CD4-positive, alpha-beta T cell (primary cell): ENCODE measurements around the gene HAPLN2. TPM values are rescaled to one million over a fixed set of nuclear protein-coding genes. Genes with fewer than 3 reads are reported as not detected.

Experiments used
- ATAC-seq: fragments of 200-7000 bp; cut with Tn5 transposase; one replicate; pipeline ENCODE4 v1.10.0; 2022; ENCODE audit warnings: mild to moderate bottlenecking; ENCODE audit not compliant: poor library complexity
- CTCF ChIA-PET: fragments of 350-600 bp; sonication (Branson Sonifier 250); formaldehyde crosslinking; loops from one replicate; lab custom pipeline; 2021; ENCODE audit warnings: antibody characterized with exemption, inconsistent platforms; lab: Charles Lee
- POLR2A ChIA-PET: fragments of 350-600 bp; sonication (Branson Sonifier 250); formaldehyde crosslinking; loops from one replicate; lab custom pipeline; 2021; ENCODE audit warnings: antibody characterized with exemption, inconsistent platforms; lab: Charles Lee
- DNase-seq, 14 experiments: peaks; one replicate each; pipeline ENCODE4 v3.0.0-alpha.2; 2013 to 2020; ENCODE audit warnings: mixed read lengths in 2 of 14
- H3K27ac ChIP-seq, 2 donors: one replicate each; pipeline versions ENCODE4 v1.5.1 to v1.7.0; 2013; ENCODE audit warnings: low read length in 2 of 2, low read depth in 1 of 2, mild to moderate bottlenecking in 1 of 2
- H3K27me3 ChIP-seq, 2 experiments: 1 replicate in 1 of 2; 2 replicates in 1 of 2; pipeline versions ENCODE4 v1.6.1 to v1.7.0; 2013; ENCODE audit warnings: low read length in 2 of 2, control low read depth in 1 of 2, mild to moderate bottlenecking in 1 of 2, moderate library complexity in 1 of 2; ENCODE audit not compliant: insufficient read depth in 2 of 2, control insufficient read depth in 1 of 2
- H3K36me3 ChIP-seq: one replicate; pipeline ENCODE4 v1.6.1; 2013; ENCODE audit warnings: low read length, control low read depth; ENCODE audit not compliant: insufficient read depth
- H3K4me1 ChIP-seq: one replicate; pipeline ENCODE4 v1.6.1; 2013; ENCODE audit warnings: low read length, control low read depth; ENCODE audit not compliant: insufficient read depth
- H3K4me3 ChIP-seq: one replicate; pipeline ENCODE4 v1.5.1; 2013; ENCODE audit warnings: mild to moderate bottlenecking, low read length, moderate library complexity
- H3K9me3 ChIP-seq, 2 experiments: 1 replicate in 1 of 2; 2 replicates in 1 of 2; pipeline versions ENCODE4 v1.6.1 to v1.7.0; 2013; ENCODE audit warnings: low read length in 2 of 2, mild to moderate bottlenecking in 2 of 2, control low read depth in 1 of 2, moderate library complexity in 1 of 2; ENCODE audit not compliant: control insufficient read depth in 1 of 2, insufficient read depth in 1 of 2
- H3K27ac Mint-ChIP-seq: one replicate; pipeline ENCODE4 v1.8.0; 2020; ENCODE audit warnings: mixed read lengths
- H3K27me3 Mint-ChIP-seq: one replicate; pipeline ENCODE4 v1.8.0; 2021; ENCODE audit warnings: mixed read lengths
- H3K36me3 Mint-ChIP-seq: one replicate; pipeline ENCODE4 v1.8.0; 2021; ENCODE audit warnings: low read depth, mixed read lengths
- H3K4me1 Mint-ChIP-seq: one replicate; pipeline ENCODE4 v1.8.0; 2021; ENCODE audit warnings: low read depth, mixed read lengths
- H3K4me3 Mint-ChIP-seq: one replicate; pipeline ENCODE4 v1.8.0; 2020; ENCODE audit warnings: mild to moderate bottlenecking, mixed read lengths
- H3K9me3 Mint-ChIP-seq: one replicate; pipeline ENCODE4 v1.8.0; 2020; ENCODE audit warnings: mixed read lengths
- intact Hi-C, 2 experiments: fragments of 100-400 bp; cut with DNase I in 1 of 2; cut with micrococcal nuclease in 1 of 2; formaldehyde crosslinking; loops; one replicate each; pipeline versions ENCODE4 v1.15.1 to v1.9.0; 2023 to 2025; cut with DNase I, micrococcal nuclease
- total RNA-seq, 174 experiments: library from RNA in 2 of 174; stranded (reverse) in 2 of 174; gene quantifications; one replicate each; pipeline ENCODE4 v1.2.3 and lab custom pipeline; 2021 to 2026
- TF ChIP-seq, protein P1 (sequence below): fragments of 200-600 bp; IDR thresholded peaks from one replicate; pipeline ENCODE4 v1.8.0; 2022; ENCODE audit warnings: antibody characterized with exemption, mild to moderate bottlenecking

HAPLN2 gene
- total RNA-seq, 2 experiments from 2014 or later: 0.44 to 0.56 TPM

DNA sequence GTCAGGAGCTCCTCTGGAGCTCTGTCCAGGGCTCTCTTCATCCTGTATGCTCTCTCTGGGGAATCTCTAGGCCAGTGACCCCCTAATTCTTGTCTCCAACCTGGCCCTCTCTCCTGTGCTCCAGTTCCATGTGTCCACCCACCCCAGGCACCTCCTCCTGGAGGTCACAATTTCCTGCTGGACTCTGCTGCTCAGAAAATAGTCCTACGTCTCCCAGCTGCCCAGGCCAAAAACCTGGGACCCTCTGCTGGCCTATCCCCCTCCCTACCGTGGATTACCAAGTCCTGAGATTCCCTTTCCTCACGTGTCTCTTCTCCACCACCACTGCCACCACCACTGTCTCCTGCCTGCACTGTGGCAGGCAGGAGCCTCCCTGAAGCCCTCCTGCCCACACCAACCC lies 46.3 kb downstream of the HAPLN2 start:
- no peak for DNase-seq
- TF ChIP-seq, protein P1, sequence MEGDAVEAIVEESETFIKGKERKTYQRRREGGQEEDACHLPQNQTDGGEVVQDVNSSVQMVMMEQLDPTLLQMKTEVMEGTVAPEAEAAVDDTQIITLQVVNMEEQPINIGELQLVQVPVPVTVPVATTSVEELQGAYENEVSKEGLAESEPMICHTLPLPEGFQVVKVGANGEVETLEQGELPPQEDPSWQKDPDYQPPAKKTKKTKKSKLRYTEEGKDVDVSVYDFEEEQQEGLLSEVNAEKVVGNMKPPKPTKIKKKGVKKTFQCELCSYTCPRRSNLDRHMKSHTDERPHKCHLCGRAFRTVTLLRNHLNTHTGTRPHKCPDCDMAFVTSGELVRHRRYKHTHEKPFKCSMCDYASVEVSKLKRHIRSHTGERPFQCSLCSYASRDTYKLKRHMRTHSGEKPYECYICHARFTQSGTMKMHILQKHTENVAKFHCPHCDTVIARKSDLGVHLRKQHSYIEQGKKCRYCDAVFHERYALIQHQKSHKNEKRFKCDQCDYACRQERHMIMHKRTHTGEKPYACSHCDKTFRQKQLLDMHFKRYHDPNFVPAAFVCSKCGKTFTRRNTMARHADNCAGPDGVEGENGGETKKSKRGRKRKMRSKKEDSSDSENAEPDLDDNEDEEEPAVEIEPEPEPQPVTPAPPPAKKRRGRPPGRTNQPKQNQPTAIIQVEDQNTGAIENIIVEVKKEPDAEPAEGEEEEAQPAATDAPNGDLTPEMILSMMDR: no peak
- Mint-ChIP-seq H3K27ac (no peak overlapping the region), H3K4me3 (no peak overlapping the region), H3K27me3 (no peaks in the 10 kb centered on the region), H3K36me3 (no peaks in the 10 kb centered on the region), H3K9me3 (no peaks in the 10 kb centered on the region), H3K4me1 (peaks cover 19% of the 10 kb centered on the region)
- Histone ChIP-seq H3K9me3 (no peaks in the 10 kb centered on the region), H3K27ac (no peak overlapping the region), H3K27me3 (no peaks in the 10 kb centered on the region), H3K36me3 (no peaks in the 10 kb centered on the region), H3K4me1 (peaks cover 17% of the 10 kb centered on the region), H3K4me3 (no peak overlapping the region)
- ChIA-PET CTCF (no interaction called here), POLR2A (no interaction called here)
- intact Hi-C loops: no loop called here
- ATAC-seq: no peak

DNA sequence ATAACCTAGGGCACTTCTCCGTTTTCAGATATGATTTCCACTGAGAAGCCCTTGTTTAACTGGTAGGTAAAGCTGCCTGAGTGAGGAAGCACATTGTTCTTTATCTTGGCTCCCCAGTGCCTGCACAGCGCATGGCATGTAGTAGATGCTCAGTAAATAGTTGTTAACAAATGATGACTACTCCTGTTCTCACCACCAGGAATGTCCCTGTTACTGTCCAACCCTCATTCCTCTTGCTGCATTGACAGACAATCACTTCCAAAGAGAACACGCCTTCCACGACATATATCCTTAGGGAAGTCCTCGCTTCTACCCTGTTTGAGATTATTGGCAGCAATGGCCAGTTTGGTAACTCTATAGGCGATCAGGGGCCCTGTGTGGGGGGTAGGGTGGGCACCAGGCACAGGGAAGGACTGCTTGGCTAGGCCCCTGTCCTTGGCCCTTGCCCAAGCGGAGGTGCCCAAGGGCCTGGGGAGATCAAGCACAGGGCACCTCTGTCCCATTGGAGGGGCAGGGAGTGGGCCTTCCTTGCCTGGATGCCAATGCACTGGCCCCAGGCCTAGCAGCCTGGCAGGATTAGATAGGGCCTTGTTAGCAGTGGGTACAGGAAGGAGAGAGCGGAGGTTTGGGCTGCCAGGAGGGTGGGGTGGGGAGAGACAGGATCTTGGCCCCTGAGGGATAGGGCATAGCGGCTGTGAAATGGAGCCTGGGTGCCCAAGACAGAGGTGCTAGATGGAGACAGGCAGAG lies 47.8 kb downstream of the HAPLN2 start:
- no peak overlapping the region for H3K4me3 ChIP-seq
- Mint-ChIP-seq H3K9me3 (no peaks in the 10 kb centered on the region), H3K27me3 (peaks cover 8% of the 10 kb centered on the region), H3K4me3 (no peak overlapping the region), H3K4me1 (peaks cover 4% of the 10 kb centered on the region), H3K36me3 (no peaks in the 10 kb centered on the region), H3K27ac (no peak overlapping the region)
- POLR2A ChIA-PET: no interaction called here
- intact Hi-C loops: no loop called here
- no peaks in the 10 kb centered on the region for H3K27me3 ChIP-seq
- no peak overlapping the region for H3K27ac ChIP-seq
- DNase-seq (no peak), ATAC-seq (no peak)
- no peaks in the 10 kb centered on the region for H3K9me3 ChIP-seq
- CTCF ChIA-PET: no interaction called here
- peaks cover 2% of the 10 kb centered on the region for H3K4me1 ChIP-seq
- TF ChIP-seq, protein P1: no peak
- H3K36me3 ChIP-seq: no peaks in the 10 kb centered on the region

DNA sequence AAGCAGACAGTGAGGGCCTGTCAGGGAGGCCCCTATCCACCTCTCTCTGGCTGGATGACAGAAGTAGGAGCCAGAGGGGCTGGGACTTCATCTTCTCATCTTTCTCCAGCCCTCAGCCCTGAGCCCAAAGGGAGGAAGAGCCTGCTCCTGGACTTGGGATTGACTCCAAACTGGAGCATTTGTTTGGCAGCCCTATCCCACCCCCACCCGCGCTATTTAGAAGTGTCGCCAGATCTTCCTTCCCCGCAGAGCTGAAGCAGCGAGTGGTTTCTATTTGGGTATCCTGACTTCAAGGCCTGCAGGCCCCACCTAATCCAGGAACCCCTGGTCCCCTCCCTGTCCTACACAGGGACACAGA lies 48.4 kb downstream of the HAPLN2 start:
- peaks cover 8% of the 10 kb centered on the region for H3K27me3 Mint-ChIP-seq
- H3K4me3 Mint-ChIP-seq: no peak overlapping the region
- H3K27ac ChIP-seq: no peak overlapping the region
- H3K27ac Mint-ChIP-seq: no peak overlapping the region
- ATAC-seq (no peak), DNase-seq (no peak)
- no peaks in the 10 kb centered on the region for H3K4me1 ChIP-seq
- intact Hi-C loops: no loop called here
- H3K9me3 Mint-ChIP-seq: no peaks in the 10 kb centered on the region
- H3K4me1 Mint-ChIP-seq: no peaks in the 10 kb centered on the region
- no peak overlapping the region for H3K4me3 ChIP-seq
- no peaks in the 10 kb centered on the region for H3K27me3 ChIP-seq
- ChIA-PET POLR2A (no interaction called here), CTCF (no interaction called here)
- TF ChIP-seq, protein P1: no peak
- H3K9me3 ChIP-seq: no peaks in the 10 kb centered on the region
- H3K36me3 ChIP-seq: no peaks in the 10 kb centered on the region
- no peaks in the 10 kb centered on the region for H3K36me3 Mint-ChIP-seq
